Breast epithelium (tissue), 4 donors: Measurements from ENCODE around the gene TMEM50B. TPM values are rescaled to one million over a fixed set of nuclear protein-coding genes. Genes with fewer than 3 reads are reported as not detected.

Experiments
- DNase-seq, 2 donors: peaks; one replicate each; pipeline ENCODE4 v3.0.0-alpha.2; 2019; ENCODE audit warnings: low spot score in 2 of 2
- H3K27ac ChIP-seq, 2 donors: fragments of 200-600 bp; sonication (generic) in 1 of 2; one replicate each; pipeline ENCODE4 v1.5.1; 2016 to 2019; ENCODE audit warnings: mild to moderate bottlenecking in 1 of 2
- H3K27me3 ChIP-seq, 2 donors: fragments of 200-600 bp; sonication (generic) in 1 of 2; one replicate each; pipeline versions ENCODE4 v1.5.1 to v1.6.0; 2017 to 2019; ENCODE audit warnings: control low read depth in 1 of 2, mild to moderate bottlenecking in 1 of 2
- H3K36me3 ChIP-seq: fragments of 200-600 bp; one replicate; pipeline ENCODE4 v1.5.1; 2019
- H3K4me1 ChIP-seq, 2 donors: fragments of 200-600 bp; sonication (generic); one replicate each; pipeline ENCODE4 v1.5.1; 2016 to 2019; ENCODE audit warnings: control low read depth in 1 of 2
- H3K4me3 ChIP-seq, 3 donors: fragments of 200-600 bp; sonication (generic); 1 replicate in 2 of 3; 2 replicates in 1 of 3; pipeline ENCODE4 v1.5.1; 2016 to 2019; ENCODE audit warnings: mild to moderate bottlenecking in 3 of 3, moderate library complexity in 2 of 3
- H3K9me3 ChIP-seq, 2 donors: fragments of 200-600 bp; sonication (generic) in 1 of 2; one replicate each; pipeline ENCODE4 v1.5.1; 2016 to 2019; ENCODE audit warnings: control low read depth in 1 of 2
- POLR2A ChIP-seq: fragments of 450-650 bp; IDR thresholded peaks from one replicate; pipeline ENCODE4 v1.6.1; 2016; ENCODE audit warnings: antibody characterized with exemption, mild to moderate bottlenecking, moderate library complexity
- POLR2AphosphoS5 ChIP-seq, 3 donors: sonication (generic); formaldehyde crosslinking; IDR thresholded peaks; one replicate each; pipeline ENCODE4 v1.6.1; 2017; ENCODE audit warnings: antibody characterized with exemption in 3 of 3
- intact Hi-C: fragments of 100-400 bp; cut with DNase I; formaldehyde crosslinking; loops from one replicate; pipeline ENCODE4 v1.15.1; 2023; ENCODE audit warnings: low total_unique reads
- total RNA-seq, 3 donors: library from RNA; depleted of rRNA; stranded (reverse); fragments of >200 nt; gene quantifications; one replicate each; pipeline ENCODE4 v1.1.0, GENCODE V29; 2016
- TF ChIP-seq, protein P1 (sequence below), 3 donors: fragments of 450-650 bp; IDR thresholded peaks; one replicate each; pipeline ENCODE4 v1.5.1; 2016 to 2017; ENCODE audit warnings: antibody characterized with exemption in 3 of 3, mild to moderate bottlenecking in 3 of 3, moderate library complexity in 3 of 3

The TMEM50B gene
- total RNA-seq, 3 donors from 2014 or later = 88.8 to 92.8 (median 91.8) TPM

DNA sequence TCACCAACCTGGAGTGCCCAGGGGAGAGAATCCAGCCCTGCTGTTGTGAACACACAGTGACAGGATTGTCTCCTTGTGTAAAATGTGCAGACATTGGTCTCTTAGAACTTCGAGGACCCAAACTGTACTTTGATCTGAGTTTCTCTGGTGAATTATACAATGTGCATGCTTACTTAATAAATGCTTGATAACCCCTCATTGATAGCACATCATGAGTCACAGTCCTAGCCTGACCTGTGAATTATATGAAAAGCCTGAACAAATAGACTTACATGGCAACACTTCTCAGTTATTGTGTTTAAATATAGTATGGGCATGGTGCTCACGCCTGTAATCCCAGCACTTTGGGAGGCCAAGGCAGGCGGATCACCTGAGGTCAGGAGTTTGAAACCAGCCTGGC lies 53.9 kb downstream of the TMEM50B start:
- no peaks in the 10 kb centered on the region for H3K36me3 ChIP-seq
- peaks cover 0 to 5% of the 10 kb centered on the region in 2 donors for H3K4me1 ChIP-seq
- H3K9me3 ChIP-seq = no peaks in the 10 kb centered on the region
- peak in 1 of 2 donors; percentile 14 for DNase-seq
- intact Hi-C loops = loop anchor here (10.0 kb wide), 1 partner anchor 729 kb away; no protein-coding TSS in a partner anchor
- TF ChIP-seq, protein P1, sequence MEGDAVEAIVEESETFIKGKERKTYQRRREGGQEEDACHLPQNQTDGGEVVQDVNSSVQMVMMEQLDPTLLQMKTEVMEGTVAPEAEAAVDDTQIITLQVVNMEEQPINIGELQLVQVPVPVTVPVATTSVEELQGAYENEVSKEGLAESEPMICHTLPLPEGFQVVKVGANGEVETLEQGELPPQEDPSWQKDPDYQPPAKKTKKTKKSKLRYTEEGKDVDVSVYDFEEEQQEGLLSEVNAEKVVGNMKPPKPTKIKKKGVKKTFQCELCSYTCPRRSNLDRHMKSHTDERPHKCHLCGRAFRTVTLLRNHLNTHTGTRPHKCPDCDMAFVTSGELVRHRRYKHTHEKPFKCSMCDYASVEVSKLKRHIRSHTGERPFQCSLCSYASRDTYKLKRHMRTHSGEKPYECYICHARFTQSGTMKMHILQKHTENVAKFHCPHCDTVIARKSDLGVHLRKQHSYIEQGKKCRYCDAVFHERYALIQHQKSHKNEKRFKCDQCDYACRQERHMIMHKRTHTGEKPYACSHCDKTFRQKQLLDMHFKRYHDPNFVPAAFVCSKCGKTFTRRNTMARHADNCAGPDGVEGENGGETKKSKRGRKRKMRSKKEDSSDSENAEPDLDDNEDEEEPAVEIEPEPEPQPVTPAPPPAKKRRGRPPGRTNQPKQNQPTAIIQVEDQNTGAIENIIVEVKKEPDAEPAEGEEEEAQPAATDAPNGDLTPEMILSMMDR (IDR thresholded peaks at IDR 0.05) = no peak
- TF ChIP-seq POLR2A = no peak
- no peaks in the 10 kb centered on the region for H3K27me3 ChIP-seq
- H3K27ac ChIP-seq = no peak overlapping the region
- no peak overlapping the region for H3K4me3 ChIP-seq

DNA sequence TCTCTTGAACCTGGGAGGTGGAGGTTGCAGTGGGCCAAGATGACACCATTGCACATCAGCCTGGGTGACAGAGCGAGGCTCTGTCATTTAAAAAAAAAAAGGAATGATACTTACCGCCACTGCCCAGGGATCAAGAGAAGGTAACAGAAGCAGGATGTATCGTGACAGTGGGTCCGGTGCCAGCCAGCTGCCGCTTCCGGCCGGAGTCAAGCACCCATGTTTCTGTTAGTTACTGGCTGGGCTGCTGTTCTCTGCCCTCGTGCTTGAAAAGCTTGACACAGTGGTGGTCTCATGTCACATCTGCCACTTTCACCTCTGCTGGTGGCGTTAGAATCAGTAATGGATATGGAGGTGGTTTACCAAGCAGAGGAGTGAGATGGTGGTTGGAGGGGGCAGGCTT lies 55.6 kb downstream of the TMEM50B start:
- no peaks in the 10 kb centered on the region for H3K9me3 ChIP-seq
- H3K27ac ChIP-seq = no peak overlapping the region
- no peaks in the 10 kb centered on the region for H3K27me3 ChIP-seq
- H3K4me3 ChIP-seq = no peak overlapping the region
- H3K4me1 ChIP-seq = peaks cover 0 to 5% of the 10 kb centered on the region in 2 donors
- DNase-seq = no peak
- H3K36me3 ChIP-seq = no peaks in the 10 kb centered on the region
- intact Hi-C loops = loop anchor here (10.0 kb wide), 1 partner anchor 731 kb away; no protein-coding TSS in a partner anchor
- TF ChIP-seq, protein P1 (IDR thresholded peaks at IDR 0.05) = no peak
- no peak for TF ChIP-seq POLR2A
- TF ChIP-seq POLR2AphosphoS5 (IDR thresholded peaks at IDR 0.05) = no peak

DNA sequence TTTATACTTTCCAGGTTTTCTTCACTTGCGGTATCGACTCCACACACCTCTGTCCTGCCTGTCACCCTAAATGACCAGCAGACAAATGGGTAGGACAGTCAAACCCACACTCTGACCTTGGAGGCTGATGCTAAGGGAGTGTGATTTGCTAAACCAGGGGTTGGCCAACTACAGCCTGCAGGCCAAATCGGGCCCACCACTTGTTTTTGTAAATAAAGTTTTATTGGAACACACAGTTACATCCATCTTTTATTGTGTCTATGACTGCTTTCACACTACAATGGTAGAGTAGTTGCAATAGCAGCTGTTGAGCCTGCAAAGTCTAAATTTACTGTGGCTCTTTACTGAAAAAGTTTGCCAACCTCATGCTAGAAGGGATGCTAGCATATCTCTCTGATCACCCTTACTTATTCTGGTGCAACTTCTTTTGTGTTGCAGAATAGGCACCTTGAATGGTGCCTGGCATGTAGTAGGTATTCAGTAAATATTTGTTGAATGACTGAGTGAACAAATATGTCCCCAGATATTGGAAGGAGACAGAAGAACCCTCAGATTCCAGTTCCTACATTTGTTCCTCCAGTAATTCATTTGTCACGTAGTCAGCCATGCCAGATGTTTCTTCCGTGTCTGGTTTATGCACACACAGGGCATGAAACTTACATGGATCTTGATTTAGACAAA lies 57.9 kb downstream of the TMEM50B start:
- Histone ChIP-seq H3K4me3 (no peak overlapping the region), H3K36me3 (no peaks in the 10 kb centered on the region), H3K9me3 (no peaks in the 10 kb centered on the region), H3K4me1 (no peaks in the 10 kb centered on the region), H3K27me3 (no peaks in the 10 kb centered on the region), H3K27ac (no peak overlapping the region)
- TF ChIP-seq POLR2AphosphoS5 (IDR thresholded peaks at IDR 0.05) = no peak
- TF ChIP-seq, protein P1 (IDR thresholded peaks at IDR 0.05) = no peak
- TF ChIP-seq POLR2A = no peak
- intact Hi-C loops = loop anchor here (10.0 kb wide), 1 partner anchor 733 kb away; no protein-coding TSS in a partner anchor
- DNase-seq = no peak

DNA sequence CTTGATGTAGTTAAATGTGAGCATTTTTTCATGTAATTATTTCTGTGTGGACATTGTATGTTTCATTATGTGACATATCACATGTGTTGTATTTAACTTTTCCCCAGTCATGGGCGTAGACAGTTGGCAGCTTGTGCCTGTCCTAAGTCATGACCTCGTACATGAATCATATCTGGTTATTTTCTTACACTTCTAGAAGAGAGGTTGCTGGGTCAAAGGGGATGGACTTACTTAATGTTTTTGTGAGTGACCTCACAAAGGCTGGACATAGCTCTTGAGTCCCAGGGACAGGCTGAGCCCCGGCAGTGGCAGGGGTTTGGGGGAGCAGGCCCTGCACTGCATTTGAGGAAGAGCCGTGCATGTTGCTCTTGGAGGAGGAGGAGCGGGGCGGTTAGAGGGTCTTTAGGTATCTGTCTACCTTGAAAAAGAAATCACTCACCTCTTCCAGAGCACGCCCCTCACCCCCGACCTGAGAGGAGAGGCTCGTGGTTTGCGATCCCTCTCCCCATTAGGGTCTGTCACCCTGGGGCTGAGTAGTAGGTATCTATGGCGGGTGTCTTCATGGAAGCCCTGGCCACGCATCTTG lies 60.1 kb downstream of the TMEM50B start:
- H3K4me1 ChIP-seq = no peaks in the 10 kb centered on the region
- TF ChIP-seq, protein P1 (IDR thresholded peaks at IDR 0.05) = no peak
- TF ChIP-seq POLR2AphosphoS5 (IDR thresholded peaks at IDR 0.05) (peak in 1 of 3 donors; percentile 19), POLR2A (no peak)
- no peaks in the 10 kb centered on the region for H3K9me3 ChIP-seq
- H3K27ac ChIP-seq = peak overlapping the region; percentile 55 to 87
- intact Hi-C loops = loop anchor here (10.0 kb wide), 1 partner anchor 735 kb away; no protein-coding TSS in a partner anchor
- H3K27me3 ChIP-seq = no peaks in the 10 kb centered on the region
- H3K4me3 ChIP-seq = no peak overlapping the region
- H3K36me3 ChIP-seq = no peaks in the 10 kb centered on the region
- no peak for DNase-seq

DNA sequence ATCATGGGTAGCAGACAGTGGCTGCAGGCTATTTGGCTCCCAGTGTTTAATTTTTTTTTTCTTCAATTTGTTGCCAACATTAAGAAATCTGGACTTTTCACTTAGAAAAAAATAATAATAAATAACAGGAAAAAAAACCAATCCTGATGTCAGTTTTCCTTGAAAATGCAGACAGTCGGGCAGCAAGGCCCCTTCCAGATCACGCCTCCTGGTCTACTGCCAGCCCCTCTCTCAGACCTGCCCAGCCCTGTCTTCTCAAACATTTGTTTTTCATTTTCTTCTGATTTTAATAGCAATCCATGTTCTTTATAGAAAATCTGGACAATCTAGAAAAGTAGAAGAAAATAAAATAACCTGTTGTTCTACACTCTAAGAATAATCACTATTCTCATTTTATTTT lies 61.1 kb downstream of the TMEM50B start:
- Histone ChIP-seq H3K4me1 (no peaks in the 10 kb centered on the region), H3K27ac (peak overlapping the region; percentile 55 to 87), H3K36me3 (no peaks in the 10 kb centered on the region), H3K27me3 (no peaks in the 10 kb centered on the region), H3K4me3 (no peak overlapping the region), H3K9me3 (no peaks in the 10 kb centered on the region)
- TF ChIP-seq, protein P1 (IDR thresholded peaks at IDR 0.05) = no peak
- peak in 1 of 3 donors; percentile 21 for TF ChIP-seq POLR2AphosphoS5 (IDR thresholded peaks at IDR 0.05)
- DNase-seq = peak in 1 of 2 donors; percentile 41
- intact Hi-C loops = no loop called here
